Measurements from ENCODE around the gene FRYL. TPM values are rescaled to one million over a fixed set of nuclear protein-coding genes. Genes with fewer than 3 reads are reported as not detected.

The FRYL gene
- total RNA-seq, 1 donor from 2014 or later: 65.5 TPM

DNA sequence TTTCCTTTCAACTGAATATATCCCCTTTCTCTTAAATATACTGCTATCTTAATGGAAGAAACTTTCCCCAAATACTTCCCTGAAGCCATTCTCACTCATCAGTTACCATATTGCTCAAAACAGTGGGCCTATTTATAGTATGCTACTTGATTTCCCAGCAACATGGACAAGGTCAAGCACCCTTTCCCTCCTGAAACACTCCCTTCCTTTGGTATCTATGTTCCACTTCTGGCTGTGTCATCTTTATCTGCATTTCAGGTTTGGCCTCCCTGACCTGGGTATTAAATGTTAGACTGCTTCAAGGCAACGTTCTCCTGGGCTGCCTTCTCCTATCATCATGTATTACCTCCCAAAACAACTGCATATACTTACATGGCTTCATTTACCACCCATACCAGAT, 188.7 kb downstream of the FRYL start:
- no peak overlapping the region for H3K4me3 Mint-ChIP-seq (ENCODE audit: low read depth)
- H3K27ac Mint-ChIP-seq: no peak overlapping the region
- DNase-seq (ENCODE audit: low spot score, unreplicated experiment): no peak
- H3K36me3 Mint-ChIP-seq (ENCODE audit: insufficient read depth): peaks cover 23% of the 10 kb centered on the region
- H3K9me3 Mint-ChIP-seq (ENCODE audit: low read depth): no peaks in the 10 kb centered on the region
- no peak for TF ChIP-seq CTCF (IDR thresholded peaks at IDR 0.05; ENCODE audit: unreplicated experiment)
- H3K4me1 Mint-ChIP-seq (ENCODE audit: low read depth): peaks cover 9% of the 10 kb centered on the region
- H3K27me3 Mint-ChIP-seq: no peaks in the 10 kb centered on the region

DNA sequence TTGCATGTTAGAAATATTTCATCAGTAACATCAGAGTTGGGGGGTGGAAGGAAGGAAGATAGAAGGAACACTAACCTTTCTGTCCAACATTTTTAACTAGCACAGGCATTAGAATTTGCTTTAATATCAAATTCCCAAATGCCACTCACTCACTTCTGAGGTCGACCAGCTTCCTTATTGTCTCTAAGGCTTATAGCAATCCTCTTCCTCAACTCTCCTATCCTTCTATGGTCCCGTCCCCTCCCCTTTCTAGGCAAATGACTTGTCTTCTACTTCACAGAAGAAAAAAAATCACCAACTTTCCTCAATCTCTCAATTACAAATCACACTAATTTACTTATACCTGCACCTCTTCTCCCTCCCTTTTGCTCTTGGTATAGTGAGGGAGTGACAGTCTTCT, 189.2 kb downstream of the FRYL start:
- Mint-ChIP-seq H3K27me3 (no peaks in the 10 kb centered on the region), H3K4me1 (ENCODE audit: low read depth) (peaks cover 13% of the 10 kb centered on the region), H3K36me3 (ENCODE audit: insufficient read depth) (peaks cover 24% of the 10 kb centered on the region), H3K27ac (no peak overlapping the region), H3K4me3 (ENCODE audit: low read depth) (no peak overlapping the region), H3K9me3 (ENCODE audit: low read depth) (no peaks in the 10 kb centered on the region)
- DNase-seq (ENCODE audit: low spot score, unreplicated experiment): no peak
- no peak for TF ChIP-seq CTCF (IDR thresholded peaks at IDR 0.05; ENCODE audit: unreplicated experiment)

- DNase-seq (ENCODE audit: low spot score, unreplicated experiment): no peak
- no peaks in the 10 kb centered on the region for H3K27me3 Mint-ChIP-seq
- H3K4me1 Mint-ChIP-seq (ENCODE audit: low read depth): peaks cover 24% of the 10 kb centered on the region
- no peaks in the 10 kb centered on the region for H3K9me3 Mint-ChIP-seq (ENCODE audit: low read depth)
- no peak overlapping the region for H3K27ac Mint-ChIP-seq
- TF ChIP-seq CTCF (IDR thresholded peaks at IDR 0.05; ENCODE audit: unreplicated experiment): no peak
- H3K4me3 Mint-ChIP-seq (ENCODE audit: low read depth): no peak overlapping the region
- H3K36me3 Mint-ChIP-seq (ENCODE audit: insufficient read depth): peaks cover 24% of the 10 kb centered on the region
Observed at GRCh38 chr4:48589098-48589445, 191.0 kb downstream of the FRYL start.

DNA sequence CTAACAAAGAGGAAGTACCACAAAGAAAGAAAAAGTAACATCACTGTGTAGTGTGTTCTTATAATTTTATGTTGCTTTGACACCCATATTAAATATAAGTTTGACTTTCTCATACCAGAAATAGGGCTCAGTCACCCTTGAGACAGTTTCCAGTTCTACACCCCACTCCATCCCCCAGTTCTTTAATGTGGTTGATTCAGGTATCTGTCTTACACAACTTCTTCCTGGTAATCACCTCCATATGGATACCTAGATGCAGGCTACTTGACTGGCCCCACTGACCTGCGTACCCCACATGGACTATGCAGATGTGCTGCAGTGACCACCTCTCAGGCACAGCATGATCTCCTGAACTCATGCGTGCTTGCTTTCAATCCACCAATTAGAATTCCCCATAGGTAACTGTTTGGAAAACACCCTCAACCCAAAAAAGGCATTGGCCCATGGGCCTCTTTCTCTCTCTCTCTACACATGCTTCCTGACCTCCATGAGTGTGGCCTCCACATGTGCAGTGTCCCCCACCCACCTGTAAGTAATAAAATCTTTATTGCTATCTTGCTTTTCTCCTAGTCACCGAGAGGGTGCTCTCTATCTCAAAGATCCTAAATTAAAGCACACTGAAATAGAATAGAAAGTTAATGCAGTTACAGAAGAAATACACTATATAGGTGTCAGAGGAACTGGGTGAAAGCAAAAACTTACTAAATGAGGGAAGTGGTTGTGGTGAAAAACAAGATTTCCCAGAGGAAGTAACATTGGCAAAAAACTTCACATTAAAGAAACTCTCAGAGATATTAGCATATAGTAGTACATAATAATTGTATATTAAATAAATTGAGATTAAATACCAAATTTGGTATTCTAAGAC, 191.6 kb downstream of the FRYL start:
- peaks cover 24% of the 10 kb centered on the region for H3K36me3 Mint-ChIP-seq (ENCODE audit: insufficient read depth)
- H3K4me3 Mint-ChIP-seq (ENCODE audit: low read depth): no peak overlapping the region
- DNase-seq (ENCODE audit: low spot score, unreplicated experiment): no peak
- peaks cover 24% of the 10 kb centered on the region for H3K4me1 Mint-ChIP-seq (ENCODE audit: low read depth)
- H3K9me3 Mint-ChIP-seq (ENCODE audit: low read depth): no peaks in the 10 kb centered on the region
- no peak for TF ChIP-seq CTCF (IDR thresholded peaks at IDR 0.05; ENCODE audit: unreplicated experiment)
- no peak overlapping the region for H3K27ac Mint-ChIP-seq
- H3K27me3 Mint-ChIP-seq: no peaks in the 10 kb centered on the region

DNA sequence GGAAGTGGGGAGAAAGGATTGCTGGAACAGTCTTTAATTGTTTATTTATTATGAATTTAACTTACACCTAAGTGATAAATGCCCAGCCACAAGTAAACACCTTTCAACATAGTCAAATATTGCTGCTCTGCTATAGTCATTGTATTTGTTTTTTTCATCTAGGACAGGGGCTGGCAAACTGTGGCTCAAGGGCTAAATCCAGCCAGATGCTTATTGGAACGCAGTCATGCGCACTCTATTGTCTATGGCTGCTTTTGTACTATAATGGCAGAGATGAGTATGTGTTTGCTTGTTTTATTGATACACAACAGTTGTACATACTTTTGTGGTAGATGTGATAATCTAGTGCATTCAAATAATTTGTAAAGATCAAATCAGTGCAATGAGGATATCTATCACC, 194.7 kb downstream of the FRYL start:
- no peak overlapping the region for H3K4me3 Mint-ChIP-seq (ENCODE audit: low read depth)
- H3K27me3 Mint-ChIP-seq: no peaks in the 10 kb centered on the region
- TF ChIP-seq CTCF (IDR thresholded peaks at IDR 0.05; ENCODE audit: unreplicated experiment): no peak
- no peak overlapping the region for H3K27ac Mint-ChIP-seq
- H3K9me3 Mint-ChIP-seq (ENCODE audit: low read depth): no peaks in the 10 kb centered on the region
- H3K4me1 Mint-ChIP-seq (ENCODE audit: low read depth): peaks cover 22% of the 10 kb centered on the region
- DNase-seq (ENCODE audit: low spot score, unreplicated experiment): no peak
- peaks cover 29% of the 10 kb centered on the region for H3K36me3 Mint-ChIP-seq (ENCODE audit: insufficient read depth)
